ENCODE results near the gene CACNA1C. TPM values are rescaled to one million over a fixed set of nuclear protein-coding genes. Genes with fewer than 3 reads are reported as not detected.

The CACNA1C gene
- total RNA-seq, 4 donors from 2014 or later = 1.4 to 3.7 (median 2.2) TPM

DNA sequence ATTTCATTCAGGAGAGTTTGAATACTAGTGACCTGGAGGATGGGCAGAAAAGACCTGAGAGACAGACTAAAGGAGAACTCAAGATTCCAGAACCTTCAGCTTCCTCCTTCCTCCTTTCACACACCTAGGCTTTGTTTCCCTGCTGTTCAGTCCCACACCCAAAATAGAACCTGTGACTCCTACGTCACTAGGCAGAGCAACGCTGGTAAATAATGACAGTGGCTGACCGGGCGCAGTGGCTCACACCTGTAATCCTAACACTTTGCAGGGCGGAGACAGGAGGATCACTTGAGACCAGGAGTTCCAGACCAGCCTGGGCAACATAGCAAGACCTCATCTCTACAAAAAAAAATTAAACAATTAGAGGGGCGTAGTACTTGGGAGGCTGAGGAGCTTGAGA lies 575.6 kb downstream of the CACNA1C start:
- no peaks in the 10 kb centered on the region for H3K36me3 ChIP-seq
- H3K4me3 ChIP-seq = no peak overlapping the region
- WGBS = 95% methylated on average over 6 of the region's 6 CpGs
- peaks cover 3% of the 10 kb centered on the region for H3K27me3 ChIP-seq
- no peaks in the 10 kb centered on the region for H3K9me3 ChIP-seq
- TF ChIP-seq EP300 (IDR thresholded peaks at IDR 0.05) = no peak
- TF ChIP-seq POLR2A (IDR thresholded peaks at IDR 0.05) = no peak
- H3K4me1 ChIP-seq = peaks cover 4% of the 10 kb centered on the region
- no peak for DNase-seq (ENCODE audit: low spot score in 2 of 2)
- H3K27ac ChIP-seq = no peak overlapping the region

DNA sequence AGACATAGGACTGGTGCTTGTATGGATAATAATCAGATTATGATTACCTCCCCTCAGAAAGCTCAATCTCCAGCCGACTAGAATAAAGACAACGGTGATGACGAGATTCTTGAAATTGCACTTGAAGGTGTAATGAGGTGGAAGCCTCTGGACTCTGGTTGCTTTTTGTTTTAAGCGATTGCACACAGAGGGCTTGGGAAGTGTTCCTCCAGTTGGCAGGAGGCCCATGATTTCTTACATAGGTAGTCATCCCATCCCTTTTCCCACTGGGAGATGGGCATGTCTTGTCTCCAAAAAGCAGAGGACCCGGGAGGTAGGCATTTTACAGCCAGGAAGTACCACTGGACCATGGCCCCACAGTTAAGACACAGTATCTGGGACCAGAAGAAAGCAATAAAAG lies 576.3 kb downstream of the CACNA1C start:
- no peak overlapping the region for H3K27ac ChIP-seq
- no peak overlapping the region for H3K4me3 ChIP-seq
- peaks cover 3% of the 10 kb centered on the region for H3K27me3 ChIP-seq
- no peaks in the 10 kb centered on the region for H3K36me3 ChIP-seq
- no peak for DNase-seq (ENCODE audit: low spot score in 2 of 2)
- no peaks in the 10 kb centered on the region for H3K9me3 ChIP-seq
- TF ChIP-seq POLR2A (IDR thresholded peaks at IDR 0.05) = no peak
- peaks cover 4% of the 10 kb centered on the region for H3K4me1 ChIP-seq
- WGBS = 95% methylated on average over 5 of the region's 5 CpGs

DNA sequence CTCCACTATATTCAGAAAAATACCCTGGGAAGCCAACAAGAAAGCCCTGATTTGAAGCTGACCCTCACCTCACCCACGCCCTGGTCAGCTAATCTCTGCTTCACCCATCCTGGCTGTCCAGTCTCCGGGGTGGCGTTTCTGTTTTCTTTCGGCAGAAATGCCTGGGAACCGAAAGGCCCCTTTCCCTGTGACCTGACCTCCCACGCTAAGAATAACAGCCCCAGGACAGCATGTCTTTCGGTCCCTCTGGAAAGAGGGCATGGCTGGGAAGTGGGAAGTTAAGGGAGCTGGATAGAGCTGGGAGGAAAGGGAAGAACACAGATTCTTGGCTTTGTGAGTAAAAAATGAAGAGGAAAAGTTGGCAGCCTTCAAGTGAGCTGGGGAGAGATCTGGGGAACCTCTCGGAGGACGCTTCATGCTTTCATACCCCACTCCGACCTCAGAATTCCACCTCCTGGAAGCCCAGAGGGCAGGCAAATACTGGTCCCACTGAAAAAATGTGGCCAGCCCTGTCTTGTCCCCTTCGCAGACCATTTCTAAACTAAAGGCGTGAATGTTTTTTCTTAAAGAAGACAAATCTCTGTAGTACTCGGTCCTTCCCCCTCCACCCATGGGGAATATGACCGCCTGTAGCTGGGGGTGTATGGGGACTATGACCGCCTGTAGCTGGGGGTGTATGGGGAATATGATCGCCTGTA lies 579.0 kb downstream of the CACNA1C start:
- no peak overlapping the region for H3K4me3 ChIP-seq
- no peaks in the 10 kb centered on the region for H3K36me3 ChIP-seq
- peak; percentile 40 to 75 for DNase-seq (ENCODE audit: low spot score in 2 of 2)
- WGBS = 62% methylated on average over 16 of the region's 16 CpGs
- no peaks in the 10 kb centered on the region for H3K4me1 ChIP-seq
- no peak for TF ChIP-seq POLR2AphosphoS5 (IDR thresholded peaks at IDR 0.05)
- TF ChIP-seq, protein P1, sequence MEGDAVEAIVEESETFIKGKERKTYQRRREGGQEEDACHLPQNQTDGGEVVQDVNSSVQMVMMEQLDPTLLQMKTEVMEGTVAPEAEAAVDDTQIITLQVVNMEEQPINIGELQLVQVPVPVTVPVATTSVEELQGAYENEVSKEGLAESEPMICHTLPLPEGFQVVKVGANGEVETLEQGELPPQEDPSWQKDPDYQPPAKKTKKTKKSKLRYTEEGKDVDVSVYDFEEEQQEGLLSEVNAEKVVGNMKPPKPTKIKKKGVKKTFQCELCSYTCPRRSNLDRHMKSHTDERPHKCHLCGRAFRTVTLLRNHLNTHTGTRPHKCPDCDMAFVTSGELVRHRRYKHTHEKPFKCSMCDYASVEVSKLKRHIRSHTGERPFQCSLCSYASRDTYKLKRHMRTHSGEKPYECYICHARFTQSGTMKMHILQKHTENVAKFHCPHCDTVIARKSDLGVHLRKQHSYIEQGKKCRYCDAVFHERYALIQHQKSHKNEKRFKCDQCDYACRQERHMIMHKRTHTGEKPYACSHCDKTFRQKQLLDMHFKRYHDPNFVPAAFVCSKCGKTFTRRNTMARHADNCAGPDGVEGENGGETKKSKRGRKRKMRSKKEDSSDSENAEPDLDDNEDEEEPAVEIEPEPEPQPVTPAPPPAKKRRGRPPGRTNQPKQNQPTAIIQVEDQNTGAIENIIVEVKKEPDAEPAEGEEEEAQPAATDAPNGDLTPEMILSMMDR (IDR thresholded peaks at IDR 0.05) = no peak
- no peak for TF ChIP-seq EP300 (IDR thresholded peaks at IDR 0.05)
- TF ChIP-seq POLR2A (IDR thresholded peaks at IDR 0.05) = no peak
- peaks cover 3% of the 10 kb centered on the region for H3K27me3 ChIP-seq
- no peaks in the 10 kb centered on the region for H3K9me3 ChIP-seq
- no peak overlapping the region for H3K27ac ChIP-seq

DNA sequence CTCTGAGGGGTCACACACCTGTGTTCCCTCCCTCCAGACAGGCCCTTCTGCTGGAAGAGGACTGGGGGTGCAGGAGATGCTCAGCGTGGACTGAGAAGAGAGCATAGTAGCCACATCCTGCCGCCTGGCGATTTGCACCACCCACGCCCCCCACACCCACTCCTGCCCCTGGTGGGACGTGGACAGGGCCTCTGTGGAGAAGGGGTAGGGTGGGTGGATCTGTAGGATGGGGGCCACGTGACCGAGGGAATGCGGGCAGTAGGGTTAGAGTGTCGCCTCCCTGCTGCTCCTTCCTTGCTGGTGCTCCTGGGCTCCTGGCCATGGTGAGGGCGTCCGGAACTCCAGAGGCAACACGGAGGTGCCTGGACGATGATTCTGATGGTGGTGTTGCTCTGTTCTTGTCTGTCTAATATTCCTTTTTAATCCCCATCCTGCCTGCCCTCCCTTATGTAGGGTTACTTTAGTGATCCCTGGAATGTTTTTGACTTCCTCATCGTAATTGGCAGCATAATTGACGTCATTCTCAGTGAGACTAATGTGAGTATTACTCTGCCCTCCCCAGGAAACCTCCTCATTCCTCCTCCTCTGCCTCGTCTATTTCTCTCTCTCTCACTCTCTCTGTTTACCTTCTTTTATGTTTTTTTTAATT lies 580.5 kb downstream of the CACNA1C start:
- no peak for TF ChIP-seq POLR2A (IDR thresholded peaks at IDR 0.05)
- TF ChIP-seq, protein P1 (IDR thresholded peaks at IDR 0.05) = no peak
- Histone ChIP-seq H3K27ac (no peak overlapping the region), H3K4me3 (no peak overlapping the region), H3K4me1 (no peaks in the 10 kb centered on the region), H3K27me3 (peaks cover 3% of the 10 kb centered on the region), H3K36me3 (no peaks in the 10 kb centered on the region), H3K9me3 (no peaks in the 10 kb centered on the region)
- WGBS = 84% methylated on average over 16 of the region's 16 CpGs
- peak in 1 of 2 donors; percentile 62 for DNase-seq (ENCODE audit: low spot score in 2 of 2)

DNA sequence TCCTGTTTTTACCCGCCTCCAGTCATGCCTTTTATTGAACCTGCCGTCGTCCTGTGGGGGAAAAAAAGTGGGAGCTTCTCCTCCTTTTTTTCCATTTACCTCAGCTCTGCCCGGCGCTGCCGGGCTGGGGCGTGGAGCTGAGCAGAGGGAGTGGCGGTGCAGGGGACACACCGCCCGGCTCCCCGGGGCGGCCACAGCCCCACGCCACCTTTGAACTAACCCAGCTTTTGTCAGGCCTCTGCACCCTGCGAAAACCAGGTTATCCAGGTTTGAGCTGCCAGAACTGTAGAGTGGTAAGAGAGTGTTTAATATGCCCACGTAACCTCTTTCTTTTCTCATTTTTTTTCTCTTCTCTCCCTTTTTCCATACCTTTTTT lies 581.0 kb downstream of the CACNA1C start:
- no peaks in the 10 kb centered on the region for H3K36me3 ChIP-seq
- H3K9me3 ChIP-seq = no peaks in the 10 kb centered on the region
- WGBS = 84% methylated on average over 15 of the region's 15 CpGs
- no peaks in the 10 kb centered on the region for H3K4me1 ChIP-seq
- TF ChIP-seq POLR2A (IDR thresholded peaks at IDR 0.05) (no peak), POLR2AphosphoS5 (IDR thresholded peaks at IDR 0.05) (no peak), EP300 (IDR thresholded peaks at IDR 0.05) (no peak)
- TF ChIP-seq, protein P1 (IDR thresholded peaks at IDR 0.05) = no peak
- H3K27ac ChIP-seq = no peak overlapping the region
- H3K4me3 ChIP-seq = no peak overlapping the region
- peak in 1 of 2 donors; percentile 14 for DNase-seq (ENCODE audit: low spot score in 2 of 2)
- peaks cover 3% of the 10 kb centered on the region for H3K27me3 ChIP-seq

DNA sequence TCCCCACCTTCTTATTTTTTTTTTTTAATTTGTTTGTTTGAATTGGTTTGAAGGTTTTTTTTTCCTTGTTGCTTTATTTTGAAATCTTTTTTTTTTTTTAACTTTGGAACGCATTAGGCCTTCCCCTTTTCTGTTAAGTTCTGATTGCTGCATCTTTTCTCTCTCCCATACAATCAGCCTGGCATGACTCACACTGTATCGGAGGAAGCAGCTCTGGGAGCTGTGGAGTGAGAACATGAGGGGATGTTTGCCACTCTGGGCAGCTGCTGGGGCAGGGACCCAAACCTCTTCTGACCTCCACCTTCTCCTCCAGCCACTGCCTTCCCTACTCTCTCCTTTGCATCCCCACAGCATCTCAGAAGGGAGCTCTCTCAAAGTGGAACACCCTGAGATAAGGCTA lies 581.7 kb downstream of the CACNA1C start:
- DNase-seq (ENCODE audit: low spot score in 2 of 2) = peak in 1 of 2 donors; percentile 18
- WGBS = 80% methylated on average over 2 of the region's 2 CpGs
- Histone ChIP-seq H3K36me3 (no peaks in the 10 kb centered on the region), H3K4me3 (no peak overlapping the region), H3K4me1 (no peaks in the 10 kb centered on the region), H3K9me3 (no peaks in the 10 kb centered on the region), H3K27ac (no peak overlapping the region), H3K27me3 (no peaks in the 10 kb centered on the region)
- TF ChIP-seq, protein P1 (IDR thresholded peaks at IDR 0.05) = no peak
- no peak for TF ChIP-seq EP300 (IDR thresholded peaks at IDR 0.05)
- no peak for TF ChIP-seq POLR2AphosphoS5 (IDR thresholded peaks at IDR 0.05)
- TF ChIP-seq POLR2A (IDR thresholded peaks at IDR 0.05) = no peak

All from suprapubic skin (tissue), 4 donors.